GM21423 (cell line): ENCODE data around the gene PRKCE.

Experiments
- ATAC-seq: cut with Tn5 transposase; IDR thresholded peaks from one replicate; pipeline ENCODE4 v1.9.1; 2021; ENCODE audit warnings: mild to moderate bottlenecking, moderate library complexity; ENCODE audit not compliant: unreplicated experiment

The PRKCE gene

DNA sequence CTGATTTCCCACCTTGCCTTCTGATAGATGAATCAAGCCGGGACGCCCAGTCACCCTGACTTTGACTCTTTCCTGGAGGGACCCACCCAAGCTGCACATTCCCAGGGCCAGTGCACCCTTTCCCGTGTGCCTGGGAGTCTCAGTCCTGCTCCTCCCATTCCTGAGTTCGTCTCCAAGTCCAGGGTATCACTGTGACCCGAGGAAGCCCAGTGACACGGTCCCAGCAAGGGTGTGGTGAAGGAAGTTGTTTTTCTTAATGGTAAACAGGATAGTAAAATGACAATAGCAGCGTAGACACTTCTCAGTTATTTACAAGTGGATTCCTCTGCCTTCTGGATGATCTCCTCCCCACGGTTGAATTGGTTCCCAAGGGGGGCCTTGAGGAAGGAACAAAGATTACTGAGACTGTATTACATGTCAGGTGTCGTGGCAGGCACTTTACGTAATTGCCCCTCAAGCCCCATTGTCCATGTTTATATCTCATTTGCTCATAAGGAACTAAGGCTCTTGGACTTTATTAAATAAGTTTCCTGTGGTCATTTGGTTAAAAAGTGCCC, 123.3 kb downstream of the PRKCE start:
- no peak for ATAC-seq

- no peak for ATAC-seq
These were observed 124.9 kb downstream of the PRKCE start for GRCh38 chr2:45776160-45776955.

GRCh38 chr2:45777996-45778719, 126.7 kb downstream of the PRKCE start:
- ATAC-seq: no peak

DNA sequence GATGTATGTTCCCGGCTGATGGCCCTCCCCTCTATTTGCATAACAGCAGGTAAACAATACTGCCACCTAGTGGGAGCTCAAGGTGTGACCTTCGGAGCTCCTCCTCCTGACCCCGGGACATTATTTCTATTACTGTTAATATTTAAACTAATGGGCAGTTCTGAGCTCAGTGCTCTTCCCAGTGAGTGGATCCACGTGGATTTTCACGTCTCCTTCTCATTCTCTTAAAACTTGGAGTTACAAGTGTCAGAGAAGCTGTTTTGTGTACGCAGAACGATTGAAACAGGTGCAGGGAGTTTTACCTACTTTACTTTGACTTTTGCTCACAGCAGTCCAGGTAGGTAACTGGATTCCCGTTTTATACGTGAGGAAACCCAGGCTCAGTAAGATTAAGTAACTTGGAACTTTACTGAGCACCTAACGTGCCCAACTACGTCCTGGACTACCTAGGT, 127.3 kb downstream of the PRKCE start:
- no peak for ATAC-seq

DNA sequence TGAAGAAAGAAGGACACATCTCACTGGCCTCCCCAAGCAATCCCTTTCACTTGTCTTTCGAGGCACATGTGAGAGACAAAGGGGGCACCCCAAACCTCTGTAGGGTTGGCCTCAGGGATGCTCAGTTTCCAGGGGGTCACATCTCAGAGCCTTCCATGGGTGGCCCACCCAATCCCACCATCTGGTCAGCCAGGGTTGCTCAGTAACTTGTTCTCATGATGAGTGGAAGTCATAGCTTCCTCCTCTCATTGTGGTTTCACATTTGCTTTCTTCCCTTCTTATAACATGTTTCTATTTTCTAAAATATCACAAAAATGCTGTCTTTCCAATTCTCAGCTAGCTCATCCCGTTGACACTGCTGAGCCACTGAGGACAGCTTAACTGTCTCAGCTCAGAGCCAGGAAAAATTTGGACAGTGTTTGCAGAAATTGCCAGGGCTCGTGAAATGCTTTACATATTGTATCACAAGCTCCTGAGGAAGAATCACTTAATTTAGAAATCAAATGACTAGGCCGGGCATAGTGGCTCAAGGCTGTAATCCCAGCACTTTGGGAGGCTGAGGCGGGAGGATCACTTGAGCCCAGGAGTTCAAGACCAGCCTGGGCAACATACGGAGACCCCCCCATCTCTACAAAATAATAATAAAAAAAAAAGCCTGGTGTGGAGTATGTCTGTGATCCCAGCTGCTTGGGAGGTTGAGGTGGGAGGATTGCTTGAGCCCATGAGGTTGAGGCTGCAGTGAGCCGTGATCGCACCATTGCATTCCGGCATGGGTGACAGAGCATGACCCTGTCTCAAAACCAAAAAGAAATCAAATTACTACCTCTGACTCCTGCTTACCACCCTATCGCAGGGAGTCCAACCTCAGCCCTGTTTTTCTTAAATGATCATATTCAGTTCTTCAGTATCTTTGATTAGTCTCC, 129.3 kb downstream of the PRKCE start:
- ATAC-seq: no peak

DNA sequence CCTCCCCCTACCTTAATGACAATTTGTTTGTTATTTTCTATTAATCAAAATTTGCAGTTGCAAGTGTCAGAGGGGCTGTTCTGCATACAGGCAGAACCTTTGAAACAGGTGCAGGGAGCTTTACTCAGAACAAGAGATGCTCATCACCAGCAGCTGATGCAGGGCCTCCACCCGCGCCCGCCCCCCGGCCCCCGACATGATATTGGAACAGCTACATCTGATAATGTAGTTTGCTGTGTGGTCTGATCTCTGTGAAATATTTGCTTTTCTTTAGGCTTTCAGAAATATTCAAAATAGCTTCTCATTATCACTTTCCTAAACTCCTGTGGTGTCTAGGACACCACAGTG, 130.0 kb downstream of the PRKCE start:
- ATAC-seq: no peak

- ATAC-seq: no peak
These were observed 131.0 kb downstream of the PRKCE start for GRCh38 chr2:45782436-45782835.

GRCh38 chr2:45782986-45783385, 131.5 kb downstream of the PRKCE start:
- no peak for ATAC-seq

GRCh38 chr2:45786030-45786835, 134.8 kb downstream of the PRKCE start:
- ATAC-seq: no peak

- no peak for ATAC-seq
These were observed 135.4 kb downstream of the PRKCE start for GRCh38 chr2:45786836-45787357.

- ATAC-seq: no peak
These were observed 136.9 kb downstream of the PRKCE start for GRCh38 chr2:45788401-45788800.

DNA sequence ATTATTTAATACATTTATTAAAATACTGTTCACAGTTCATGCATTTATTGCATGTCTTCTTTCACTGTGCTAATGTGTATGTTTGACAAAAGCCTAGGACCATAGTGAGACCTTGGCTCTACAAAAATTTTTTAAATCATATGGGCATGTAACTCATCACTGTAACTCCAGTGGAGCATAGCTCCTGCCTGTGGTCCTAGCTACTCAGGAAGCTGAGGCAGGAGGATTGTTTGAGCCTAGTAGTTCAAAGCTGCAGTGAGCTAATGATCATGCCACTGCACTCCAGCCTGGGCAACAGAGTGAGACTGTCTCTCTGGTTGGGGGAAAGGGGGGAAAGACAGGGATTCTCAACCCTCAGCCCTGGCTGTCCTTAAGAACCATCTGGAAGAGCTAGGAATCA, 137.8 kb downstream of the PRKCE start:
- ATAC-seq: peak; percentile 52

DNA sequence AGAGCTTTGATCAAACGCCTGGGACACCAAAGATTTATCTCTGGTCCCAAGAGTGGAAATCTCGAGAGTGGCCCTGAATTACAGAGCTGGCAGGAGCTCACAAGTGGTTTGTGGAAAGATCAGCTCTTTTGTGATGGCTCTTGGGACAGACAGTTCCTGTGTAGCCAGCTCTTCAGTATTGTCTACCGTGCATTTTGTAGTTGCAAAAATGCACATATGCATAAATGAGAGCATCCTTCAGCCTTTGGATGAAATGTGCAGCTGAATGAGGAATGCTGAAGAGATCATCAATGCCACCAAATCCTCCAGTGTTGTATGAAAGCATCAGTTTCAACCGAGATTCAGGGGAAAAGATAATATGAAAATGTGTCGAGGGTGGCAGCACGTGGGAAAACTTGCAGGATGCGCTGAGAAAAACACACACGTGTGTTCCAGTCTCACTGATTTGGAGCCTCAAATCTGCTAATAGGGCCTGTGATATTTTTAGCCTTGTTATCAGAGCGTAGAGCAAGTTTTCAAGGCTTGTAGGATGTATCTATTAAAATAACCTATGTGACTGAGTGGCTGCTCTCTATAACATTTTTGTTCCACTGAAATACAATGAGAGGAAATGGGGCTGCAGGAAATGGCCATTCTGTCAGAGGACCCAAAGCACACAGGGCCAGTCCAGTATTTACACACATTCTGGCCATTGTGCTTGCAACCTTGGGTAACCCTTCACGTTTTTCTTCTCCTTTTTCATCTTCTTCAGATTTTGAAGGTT, 138.7 kb downstream of the PRKCE start:
- ATAC-seq: no peak

- no peak for ATAC-seq
These were observed 142.0 kb downstream of the PRKCE start for GRCh38 chr2:45793305-45793962.

DNA sequence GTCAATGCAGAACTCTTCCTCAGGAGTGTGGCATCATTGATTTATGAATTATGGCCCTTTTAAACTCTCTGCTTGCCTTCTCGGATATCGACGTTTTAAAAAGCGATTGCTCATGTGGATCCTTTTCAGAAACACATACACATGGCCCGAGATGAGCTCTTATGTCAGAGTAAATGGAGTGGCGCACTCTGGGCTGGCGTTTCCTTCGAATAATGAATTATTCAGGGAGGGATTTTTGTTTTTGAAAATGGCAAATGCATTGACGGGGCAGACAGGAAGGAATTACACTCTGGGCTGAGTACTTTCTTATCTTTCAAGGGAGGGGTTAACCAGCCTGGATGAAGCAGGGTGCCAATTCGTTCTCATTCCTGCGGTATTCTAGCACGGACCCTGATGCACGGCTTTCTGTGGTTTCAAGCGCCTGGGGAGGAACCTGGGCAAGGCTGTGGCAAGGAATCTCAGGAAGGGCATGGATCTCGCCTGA, 142.7 kb downstream of the PRKCE start:
- no peak for ATAC-seq

DNA sequence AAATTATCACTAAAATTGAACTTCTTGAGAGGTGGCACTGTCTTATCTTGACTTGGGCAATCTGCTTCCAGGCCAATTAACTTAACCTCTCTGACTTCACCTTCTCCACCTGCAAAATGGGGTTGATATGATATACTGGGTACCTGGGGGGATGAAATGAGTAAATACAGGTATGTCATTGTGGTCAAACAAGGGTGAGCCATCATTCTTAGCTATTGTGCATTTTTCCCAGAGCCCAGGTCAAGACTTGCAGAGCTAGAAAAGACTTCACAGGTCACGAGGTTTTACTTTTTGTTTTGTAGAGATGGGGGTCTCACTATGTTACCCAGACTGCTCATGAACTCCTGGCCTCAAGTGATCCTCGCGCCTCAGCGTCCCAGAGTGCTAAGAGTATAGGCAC, 145.0 kb downstream of the PRKCE start:
- ATAC-seq: no peak

DNA sequence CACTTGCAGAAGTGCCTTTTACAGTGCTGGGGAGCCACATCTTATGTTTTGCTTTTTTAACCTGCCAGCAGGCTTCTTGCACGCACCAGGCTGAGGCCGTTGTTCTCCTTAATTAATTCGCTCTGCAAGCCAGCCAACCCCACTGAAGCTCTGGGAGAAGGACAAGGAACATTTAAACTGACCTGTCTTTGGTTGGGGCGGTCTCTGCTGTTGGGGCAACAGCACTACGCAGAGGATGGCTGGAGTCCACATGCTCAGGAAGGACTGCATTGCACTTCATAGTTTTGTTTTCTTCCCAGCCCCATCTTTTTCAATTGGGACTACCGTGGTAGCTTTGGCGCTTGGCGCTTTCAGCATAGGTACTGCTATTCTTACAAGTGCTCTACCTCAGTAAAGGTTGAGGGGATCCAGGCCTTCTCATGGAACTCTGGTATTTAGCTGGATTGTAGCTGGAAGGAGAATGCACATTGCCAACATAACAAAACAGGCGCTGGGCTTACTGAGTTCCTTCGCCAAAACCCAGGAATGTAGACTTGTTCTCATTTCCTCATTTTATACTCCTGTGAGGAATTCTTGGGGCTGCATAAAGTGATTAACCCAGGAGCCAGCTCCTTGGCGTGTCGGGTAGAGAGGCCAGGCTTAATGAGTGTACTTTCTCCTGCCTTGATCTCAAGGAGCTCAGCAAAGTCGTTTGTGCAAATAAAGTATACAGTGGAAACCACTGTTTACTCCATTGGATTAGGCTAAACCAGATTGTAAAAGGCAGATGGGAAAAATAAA, 146.2 kb downstream of the PRKCE start:
- no peak for ATAC-seq
